HG02943 (cell line): ENCODE measurements around the gene PCBP3.

Experiments used
- ATAC-seq: cut with Tn5 transposase; IDR thresholded peaks from one replicate; pipeline ENCODE4 v1.9.1; 2021; ENCODE audit warnings: mild to moderate bottlenecking, low read depth, moderate library complexity; ENCODE audit not compliant: unreplicated experiment

The PCBP3 gene

DNA sequence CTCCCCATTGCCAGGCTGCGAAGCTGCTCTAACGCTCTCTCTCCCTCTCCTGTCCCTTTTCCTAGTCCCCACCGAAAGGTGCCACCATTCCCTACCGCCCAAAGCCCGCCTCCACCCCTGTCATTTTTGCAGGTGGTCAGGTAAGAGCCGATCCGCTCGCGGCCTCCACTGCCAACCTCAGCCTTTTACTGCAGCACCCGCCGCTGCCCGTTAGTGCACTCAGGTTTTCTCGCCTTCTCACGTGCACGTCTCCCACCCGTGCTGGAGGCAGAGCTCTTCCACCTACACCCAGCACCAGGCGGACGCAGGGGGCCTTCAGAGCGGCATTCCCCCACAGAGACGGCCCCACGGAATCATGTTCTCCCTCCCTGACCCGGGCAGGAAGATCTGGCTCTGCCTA is 270.4 kb downstream of the PCBP3 start:
- ATAC-seq, result no peak

DNA sequence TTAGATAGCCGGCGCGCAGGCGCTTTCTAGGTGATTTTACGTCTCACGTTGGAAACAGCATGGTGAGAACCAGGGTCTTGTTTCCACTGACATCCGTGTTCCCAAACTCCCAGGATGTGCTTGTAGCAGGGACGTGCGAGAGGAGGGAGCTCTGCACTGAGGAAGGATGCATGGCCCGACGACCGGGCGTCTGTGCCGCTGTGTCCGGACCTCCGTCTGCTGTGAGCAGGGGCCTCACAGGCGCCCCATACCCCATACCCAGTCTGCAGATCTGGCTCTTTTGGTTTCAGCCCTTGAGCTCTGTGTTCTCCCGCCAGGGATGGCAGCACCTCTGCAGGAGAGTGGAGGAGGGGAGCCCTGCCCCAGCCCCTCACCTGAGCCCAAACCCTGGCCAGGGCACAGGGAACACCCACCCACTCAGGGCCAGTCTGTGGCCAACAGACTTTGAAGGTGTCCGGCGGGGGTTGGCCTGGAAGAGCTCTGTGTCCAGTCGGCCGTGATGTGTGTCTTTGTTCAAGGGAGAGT is 270.9 kb downstream of the PCBP3 start:
- no peak for ATAC-seq

DNA sequence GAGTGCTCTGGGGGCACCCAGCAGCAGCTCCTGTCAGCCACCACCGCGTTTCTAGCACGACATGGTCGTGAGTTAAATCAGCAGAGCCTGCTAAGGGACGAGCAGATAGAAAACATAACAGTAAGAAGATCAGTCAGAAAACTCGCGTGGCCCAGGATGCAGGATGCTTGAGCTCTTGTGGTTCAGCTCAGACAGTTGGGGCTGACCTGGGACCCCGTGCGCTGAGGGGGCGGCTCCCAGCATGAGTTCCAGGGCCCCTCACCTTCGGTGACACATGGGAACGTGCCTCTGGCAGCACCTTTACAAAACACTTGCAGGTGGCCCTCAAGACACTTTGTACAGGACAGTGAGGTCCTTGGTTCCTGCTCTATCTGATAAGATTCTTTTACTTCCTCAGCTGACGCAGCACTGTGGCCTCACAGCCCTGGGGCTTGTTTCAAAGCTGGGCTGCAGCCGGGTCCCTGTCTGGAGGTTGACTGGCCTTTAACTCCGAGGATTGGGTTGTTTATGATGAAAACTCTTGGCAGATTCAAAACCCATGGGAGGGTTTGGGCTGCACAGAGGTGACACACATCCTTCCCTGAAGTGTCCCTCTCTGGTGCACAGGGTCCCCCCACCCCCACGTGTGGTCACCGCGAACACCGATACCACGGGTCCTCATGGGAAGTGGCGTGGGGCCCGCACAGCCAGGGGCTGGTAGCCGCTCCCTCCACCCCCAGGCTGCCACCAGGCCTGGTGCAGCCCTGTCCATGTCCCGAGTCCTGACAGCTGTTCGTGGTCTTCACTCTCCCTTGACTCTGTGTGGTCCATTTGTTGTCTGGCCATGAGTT is 272.7 kb downstream of the PCBP3 start:
- ATAC-seq, result no peak

DNA sequence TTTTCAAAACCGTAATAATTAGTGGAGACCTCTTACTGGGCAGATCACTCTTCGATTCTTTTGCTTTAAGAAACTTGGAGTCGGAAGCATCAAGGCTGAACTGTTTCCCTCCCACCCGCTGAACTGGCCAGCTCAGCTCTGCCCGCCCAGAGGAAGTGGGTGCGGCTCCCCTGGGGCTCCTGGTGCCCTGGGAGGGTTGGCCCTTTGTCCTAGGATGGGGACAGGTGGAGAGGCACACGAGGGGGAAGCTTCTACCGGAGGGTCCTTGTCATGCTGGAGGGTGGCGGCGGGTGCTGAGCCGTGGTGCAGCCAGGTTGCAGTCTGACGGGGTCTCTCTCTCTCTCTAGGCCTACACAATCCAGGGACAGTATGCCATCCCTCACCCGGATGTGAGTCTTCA is 273.7 kb downstream of the PCBP3 start:
- no peak for ATAC-seq

- ATAC-seq, result no peak
These were observed 274.5 kb downstream of the PCBP3 start for GRCh38 chr21:45918011-45918410.

DNA sequence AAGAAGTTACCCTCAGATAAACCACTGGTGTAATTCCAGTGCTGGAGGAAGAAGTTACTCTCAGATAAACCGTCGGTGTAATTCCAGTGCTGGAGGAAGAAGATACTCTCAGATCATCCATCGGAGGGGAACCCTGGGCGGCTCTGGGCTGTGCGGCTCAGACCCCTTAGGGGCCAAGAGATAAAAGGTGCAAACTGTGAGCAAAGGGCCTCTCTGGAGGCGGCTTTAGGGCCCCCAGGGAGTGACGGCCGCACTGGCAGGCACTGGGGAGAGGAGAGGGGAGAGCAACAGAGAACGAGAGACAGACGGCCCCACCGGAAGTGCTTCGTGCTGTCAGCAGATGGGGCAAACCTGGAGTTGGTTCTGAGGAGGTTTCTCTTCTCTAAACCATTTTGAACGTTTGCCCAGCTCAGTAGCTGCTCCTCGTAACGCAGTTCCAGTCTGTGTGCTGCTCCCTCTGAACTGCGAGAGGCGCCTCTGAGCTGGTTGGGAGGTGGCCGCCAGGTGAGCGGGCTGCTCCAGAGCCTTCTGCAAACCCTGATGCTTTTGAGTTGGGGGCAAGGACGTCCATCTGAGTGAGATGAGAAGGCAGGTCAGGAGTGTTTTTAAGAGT is 275.4 kb downstream of the PCBP3 start:
- ATAC-seq, result no peak

- ATAC-seq, result no peak
These were observed 276.1 kb downstream of the PCBP3 start for GRCh38 chr21:45919593-45919992.

GRCh38 chr21:45920824-45921600 is 277.5 kb downstream of the PCBP3 start:
- ATAC-seq, result no peak

DNA sequence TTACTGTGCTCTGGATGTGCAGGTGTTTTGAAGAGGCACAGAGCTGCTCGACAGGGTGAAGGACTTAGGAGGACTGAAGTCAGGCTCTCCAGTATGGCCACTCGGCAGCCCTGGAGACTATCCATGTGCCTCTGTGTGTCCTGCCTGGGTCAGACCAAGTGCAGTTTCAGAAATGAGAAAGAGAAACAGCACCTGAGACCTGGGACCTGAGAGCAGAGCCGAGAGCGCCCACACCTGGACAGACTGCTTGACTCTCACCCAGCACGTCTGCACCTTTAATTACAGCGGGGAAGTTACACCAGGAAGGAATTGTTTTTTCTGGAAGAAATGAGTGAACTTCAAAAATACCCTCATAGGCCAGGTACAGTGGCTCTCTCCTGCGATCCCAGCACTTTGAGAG is 278.4 kb downstream of the PCBP3 start:
- no peak for ATAC-seq

DNA sequence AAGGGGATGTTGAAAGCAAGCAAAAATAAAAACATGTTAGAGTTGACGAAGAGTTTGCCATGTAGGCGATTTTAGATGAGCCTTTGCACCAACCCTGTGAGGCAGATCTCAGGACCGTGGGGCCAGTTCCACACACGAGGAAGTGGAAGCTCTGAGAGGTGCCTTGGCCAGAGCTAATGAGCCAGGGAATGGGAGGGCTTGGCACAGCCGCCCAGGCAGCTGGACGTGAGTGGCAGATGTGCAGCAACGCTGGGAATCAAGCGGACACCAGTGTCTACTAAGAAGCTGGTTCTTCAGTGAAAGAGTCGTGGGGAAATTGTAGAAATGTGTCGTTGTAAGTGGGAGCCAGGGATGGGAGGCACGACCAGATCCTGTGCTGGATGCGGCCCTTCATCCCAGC is 279.1 kb downstream of the PCBP3 start:
- ATAC-seq, result no peak

DNA sequence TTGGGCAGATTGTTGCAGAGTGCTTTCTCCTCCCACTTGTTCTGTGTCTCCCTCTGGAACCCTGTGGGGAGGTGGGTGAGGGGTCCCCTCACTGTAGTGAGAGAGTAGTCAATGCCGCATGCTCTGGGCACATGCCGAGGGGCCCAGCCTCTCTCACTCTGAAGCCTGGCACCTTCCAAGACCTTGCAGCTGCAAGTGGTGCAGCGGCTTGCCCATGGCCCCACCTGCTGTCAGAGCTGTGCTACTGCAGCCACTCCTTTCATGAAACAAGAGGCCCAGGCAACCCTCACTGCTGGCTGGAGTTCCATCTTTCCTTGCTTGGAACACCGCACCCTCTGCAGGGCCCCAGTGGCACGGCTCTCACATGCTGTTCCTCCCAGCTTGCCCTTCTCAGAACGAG is 279.6 kb downstream of the PCBP3 start:
- no peak for ATAC-seq

DNA sequence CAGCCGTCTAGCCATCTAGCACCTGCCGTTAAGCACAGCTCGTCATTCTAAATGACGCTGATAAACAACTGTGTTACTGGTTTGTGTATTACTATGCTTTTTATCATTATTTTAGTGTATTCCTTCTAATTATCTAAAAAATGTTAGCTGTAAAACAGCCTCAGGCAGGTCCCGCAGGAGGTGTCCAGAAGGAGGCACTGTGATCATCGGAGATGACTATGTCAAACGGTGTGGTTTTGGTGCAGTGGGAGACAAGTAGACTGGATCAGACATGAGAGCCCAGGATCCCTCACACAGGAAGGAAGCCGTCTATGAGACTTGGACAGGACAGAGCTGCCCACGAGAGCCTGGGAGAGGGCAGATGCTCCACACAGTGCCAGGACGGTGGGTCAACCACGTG is 282.8 kb downstream of the PCBP3 start:
- ATAC-seq, result no peak

- no peak for ATAC-seq
These were observed 283.5 kb downstream of the PCBP3 start for GRCh38 chr21:45927032-45927431.

- no peak for ATAC-seq
These were observed 284.6 kb downstream of the PCBP3 start for GRCh38 chr21:45927851-45928850.

- ATAC-seq, result no peak
These were observed 285.9 kb downstream of the PCBP3 start for GRCh38 chr21:45929449-45929848.

- no peak for ATAC-seq
These were observed 286.8 kb downstream of the PCBP3 start for GRCh38 chr21:45930231-45930760.

DNA sequence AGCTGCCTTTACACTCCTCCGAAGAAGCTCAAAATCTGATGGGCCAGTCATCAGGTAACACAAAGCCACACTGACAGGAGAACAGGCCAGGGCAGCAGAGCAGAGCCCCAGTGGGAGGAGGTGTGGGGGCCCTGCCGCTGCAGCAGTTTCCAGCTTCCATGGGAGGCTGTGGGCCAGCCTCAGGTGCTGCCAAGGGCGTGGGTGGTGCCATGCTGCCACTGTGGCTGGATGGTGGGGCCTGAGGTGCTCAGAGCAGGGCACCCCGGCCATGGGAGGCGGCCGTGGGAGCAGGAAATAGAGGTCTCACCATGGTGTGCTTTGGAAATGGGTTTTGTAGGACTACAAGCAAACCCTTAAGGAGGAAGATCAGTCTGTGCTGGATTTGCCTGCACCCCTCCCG is 287.3 kb downstream of the PCBP3 start:
- no peak for ATAC-seq

GRCh38 chr21:45931397-45931969 is 288.0 kb downstream of the PCBP3 start:
- no peak for ATAC-seq

DNA sequence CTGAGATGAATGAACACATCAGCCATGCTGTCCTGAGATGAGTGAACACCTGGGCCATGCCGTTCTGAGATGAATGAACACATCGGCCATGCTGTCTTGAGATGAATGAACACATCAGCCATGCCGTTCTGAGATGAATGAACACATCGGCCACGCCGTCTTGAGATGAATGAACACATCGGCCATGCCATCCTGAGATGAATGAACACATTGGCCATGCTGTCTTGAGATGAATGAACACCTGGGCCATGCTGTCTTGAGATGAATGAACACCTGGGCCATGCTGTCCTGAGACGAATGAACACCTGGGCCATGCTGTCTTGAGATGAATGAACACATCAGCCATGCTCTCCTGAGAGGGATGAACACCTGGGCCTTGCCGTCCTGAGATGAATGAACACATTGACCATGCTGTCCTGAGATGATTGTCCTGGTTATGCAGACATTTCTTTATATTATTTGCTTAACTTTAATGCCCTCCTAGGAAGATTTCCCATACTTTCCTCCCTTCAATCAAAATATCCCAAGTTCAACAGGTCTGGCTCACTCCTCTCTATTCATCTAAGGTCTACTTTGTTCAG is 289.5 kb downstream of the PCBP3 start:
- ATAC-seq, result no peak
